ENCODE measurements around the gene DCUN1D3.
A peak's percentile ranks its signal among the peaks of the same experiment; 100 is the strongest.
"Not testable (repeated sequence)": the region's sequence is repeated elsewhere in the genome, so short reads cannot be mapped to it uniquely, and the experiment has no call there.

The DCUN1D3 gene

DNA sequence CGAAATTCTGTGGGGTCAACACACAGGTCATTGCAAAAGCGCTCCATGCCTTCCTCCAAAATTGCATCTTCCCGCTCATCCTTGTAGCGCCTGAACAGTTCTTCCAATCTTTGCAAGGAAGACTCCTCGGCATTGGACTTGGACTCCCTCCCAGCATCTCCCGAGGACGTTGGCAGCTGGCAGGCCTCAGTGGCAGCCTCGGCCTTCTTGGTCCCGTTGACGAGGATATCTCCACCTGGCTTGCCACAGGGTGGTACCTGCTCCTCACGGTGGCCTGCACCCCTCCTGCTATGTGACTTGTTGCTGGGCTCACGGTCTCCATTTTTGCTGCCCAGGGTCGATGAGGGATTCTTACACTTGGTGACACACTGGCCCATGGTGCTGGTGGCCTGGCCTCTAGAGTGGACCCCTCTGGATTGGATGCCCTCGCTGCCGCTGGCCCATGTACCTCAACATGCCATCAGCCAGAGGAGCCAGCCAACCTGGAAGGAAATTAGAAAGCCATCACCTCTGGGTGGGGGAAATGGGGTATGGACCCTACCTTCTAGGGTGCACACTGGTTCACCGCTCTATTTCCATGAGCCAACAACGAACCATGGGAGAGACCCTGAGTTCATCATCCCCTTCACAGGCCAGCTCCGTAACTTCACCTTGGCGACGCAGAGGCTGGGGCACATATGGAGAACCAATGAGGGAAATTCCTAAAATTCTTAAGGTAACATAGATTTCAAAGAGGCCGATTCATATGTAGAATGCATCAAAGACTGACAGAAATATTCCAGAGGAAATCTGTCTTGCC is 37.8 kb downstream of the DCUN1D3 start:
- no peak for DNase-seq (ENCODE audit: low spot score)

- not testable (repeated sequence) for DNase-seq (ENCODE audit: low spot score)
These were observed 39.2 kb downstream of the DCUN1D3 start for GRCh38 chr16:20860995-20861394.

- DNase-seq (ENCODE audit: low spot score): no peak
These were observed 39.8 kb downstream of the DCUN1D3 start for GRCh38 chr16:20860361-20860760.

DNA sequence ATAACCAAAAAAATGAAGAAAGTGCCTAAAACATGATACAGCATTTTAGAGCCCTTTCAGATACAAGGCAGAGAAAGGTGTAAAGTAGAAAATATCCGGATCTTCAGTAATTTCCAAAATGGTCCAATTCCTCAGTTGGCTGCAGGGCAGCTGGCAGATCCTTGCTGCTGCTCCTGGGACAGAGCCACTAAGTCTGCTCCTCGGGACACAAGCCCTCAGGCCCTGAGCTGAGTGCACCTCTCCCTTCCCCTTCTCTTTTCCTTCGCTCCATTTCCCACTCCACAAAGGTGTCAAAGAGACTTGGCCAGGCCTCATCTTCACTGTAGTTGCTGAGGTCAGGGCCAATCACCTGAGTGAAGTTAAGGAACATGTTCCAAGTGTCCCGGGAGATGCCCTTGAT is 40.5 kb downstream of the DCUN1D3 start:
- no peak for DNase-seq (ENCODE audit: low spot score)

DNA sequence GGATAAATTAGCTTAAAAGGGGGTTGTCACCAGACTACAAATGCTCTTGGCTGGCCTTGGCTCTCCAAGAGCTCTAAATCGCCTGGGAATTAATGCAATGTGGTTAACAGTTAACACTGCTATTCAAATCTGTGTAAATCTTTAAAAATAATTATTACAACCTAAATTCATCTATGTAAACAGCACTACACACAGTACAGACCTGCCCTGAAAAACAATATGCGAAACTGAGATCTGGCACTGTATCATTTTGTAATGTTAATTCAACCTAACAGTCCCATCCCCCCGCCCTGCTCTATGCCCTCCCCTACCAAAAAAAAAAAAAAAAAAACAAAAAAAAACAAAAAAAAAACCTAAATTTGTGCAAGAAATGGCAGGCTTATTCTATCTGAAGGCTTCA is 40.9 kb downstream of the DCUN1D3 start:
- no peak for DNase-seq (ENCODE audit: low spot score)

GRCh38 chr16:20857281-20857680 is 42.9 kb downstream of the DCUN1D3 start:
- no peak for DNase-seq (ENCODE audit: low spot score)

DNA sequence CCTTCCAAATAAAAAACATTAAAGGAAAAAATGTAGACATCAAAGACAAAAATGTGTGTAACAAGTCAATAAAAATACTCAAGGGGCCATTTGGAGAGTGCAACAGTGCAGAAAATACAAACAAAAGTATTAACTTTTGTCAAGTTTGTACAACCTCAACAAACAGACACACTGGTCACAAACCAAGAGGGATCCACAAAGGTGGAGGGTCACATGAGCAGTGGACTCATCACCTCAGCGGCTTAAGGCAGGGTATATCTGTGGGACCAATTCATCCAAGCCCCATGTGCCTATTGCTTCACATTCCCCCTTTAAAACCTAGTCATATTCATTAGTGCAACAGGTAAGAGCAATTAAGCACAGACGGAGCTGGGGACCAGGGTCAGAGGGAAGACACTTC is 45.2 kb downstream of the DCUN1D3 start:
- DNase-seq (ENCODE audit: low spot score): no peak

DNA sequence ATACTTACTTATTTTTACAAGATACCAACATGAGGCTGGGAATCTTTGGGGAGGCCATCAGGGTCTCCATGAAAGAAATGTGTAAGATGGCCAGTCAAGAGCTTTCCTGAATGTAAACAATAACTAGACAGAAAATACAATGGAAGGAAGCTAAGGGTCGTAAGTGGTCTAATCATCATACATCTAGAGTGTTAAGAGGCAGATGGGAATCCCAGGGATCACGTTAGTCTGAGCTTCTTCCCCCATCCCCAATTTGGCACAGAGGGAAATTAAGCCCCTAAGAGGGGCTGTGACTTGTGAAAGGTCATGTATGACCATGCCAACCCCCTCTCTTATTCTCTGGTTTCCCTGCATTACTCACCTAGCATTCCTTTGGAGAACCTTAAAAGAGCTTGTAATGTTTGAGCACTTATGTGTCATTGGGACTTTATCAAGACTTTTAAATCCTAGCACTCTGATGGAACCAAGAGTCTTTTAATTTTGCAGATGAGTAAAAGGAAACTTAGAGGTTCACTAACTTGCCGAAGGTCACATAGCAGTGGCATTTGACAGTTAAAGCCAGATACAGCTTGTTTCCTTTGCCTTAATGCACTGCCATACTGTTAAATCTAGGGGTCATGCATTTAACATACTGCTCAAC is 46.1 kb downstream of the DCUN1D3 start:
- no peak for DNase-seq (ENCODE audit: low spot score)

- no peak for DNase-seq (ENCODE audit: low spot score)
These were observed 47.0 kb downstream of the DCUN1D3 start for GRCh38 chr16:20853143-20853542.

DNA sequence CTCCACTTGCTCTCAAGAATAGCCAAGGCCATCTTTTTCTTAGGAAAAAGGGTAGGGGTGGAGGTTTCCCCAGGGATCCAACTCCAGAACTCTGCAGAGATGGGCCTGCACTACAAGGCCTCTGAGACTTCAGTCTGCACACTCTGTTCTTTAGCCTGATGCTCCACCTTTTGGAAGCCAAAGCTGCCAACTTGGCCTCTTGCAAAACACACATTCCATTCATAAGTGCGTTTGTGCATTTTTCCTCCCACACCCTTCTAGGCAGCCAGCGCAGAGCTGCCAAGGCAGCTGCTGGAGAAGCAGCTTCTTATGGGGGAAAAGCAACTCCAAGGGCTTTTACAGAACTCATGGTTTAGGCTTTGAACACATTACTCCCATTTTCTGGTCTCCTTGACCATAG is 48.6 kb downstream of the DCUN1D3 start:
- peak; percentile 72 for DNase-seq (ENCODE audit: low spot score)

DNA sequence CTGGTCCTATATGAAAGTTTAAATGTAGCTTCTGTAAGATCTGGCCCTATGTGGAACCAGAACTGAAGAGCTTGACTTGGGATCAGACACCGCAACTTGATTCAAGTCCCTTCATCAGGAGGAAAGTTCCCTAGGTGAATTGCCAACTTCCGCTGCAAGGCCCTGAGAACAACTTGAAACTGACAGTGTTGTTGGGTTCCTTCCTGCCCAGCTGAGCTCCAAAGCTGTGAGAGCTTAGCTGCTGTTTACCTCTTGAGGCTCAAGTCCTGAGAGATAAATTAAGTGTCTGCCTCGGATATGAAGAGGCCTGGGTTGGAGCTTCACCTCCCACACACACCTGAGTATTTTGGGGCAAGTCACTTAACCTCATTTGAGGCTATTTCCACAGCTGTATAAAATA is 49.2 kb downstream of the DCUN1D3 start:
- DNase-seq (ENCODE audit: low spot score): no peak

DNA sequence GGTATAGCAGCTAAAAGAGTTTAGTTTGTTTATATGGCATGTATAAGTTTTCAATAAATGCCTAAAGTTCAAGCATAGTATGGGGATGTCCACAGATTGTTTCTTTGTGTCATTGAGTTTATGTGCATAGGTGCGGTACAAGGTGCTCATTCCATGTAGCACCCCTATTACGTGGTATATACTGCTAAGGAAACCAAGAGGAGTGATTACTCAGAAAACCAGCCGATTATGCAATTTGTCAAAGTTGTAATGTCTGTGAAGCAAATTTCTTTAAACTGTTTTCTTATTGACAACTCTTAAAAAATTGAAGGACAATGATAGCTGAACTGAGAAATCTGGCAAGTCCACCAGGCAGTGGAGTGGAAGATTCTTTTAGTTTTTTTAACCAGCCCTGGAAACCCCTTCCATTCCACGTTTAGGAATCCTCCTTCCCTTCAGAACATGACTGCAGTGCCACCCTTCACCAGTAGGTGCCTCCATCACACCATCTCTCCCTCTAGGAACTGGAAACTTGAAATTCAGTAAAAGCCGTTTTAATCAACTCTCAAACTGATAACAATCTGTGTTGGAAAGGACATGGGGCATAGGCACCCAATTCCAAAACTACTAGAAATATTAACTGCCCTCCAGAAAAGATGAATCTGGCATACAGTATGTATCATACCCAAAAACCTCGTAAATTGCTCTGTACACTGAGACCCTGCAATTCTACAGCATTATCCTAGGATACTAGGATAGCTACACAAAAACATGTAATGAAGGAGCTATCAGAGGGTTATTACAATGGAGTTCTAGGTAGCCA is 50.4 kb downstream of the DCUN1D3 start:
- DNase-seq (ENCODE audit: low spot score): peak; percentile 82

- DNase-seq (ENCODE audit: low spot score): no peak
These were observed 52.6 kb downstream of the DCUN1D3 start for GRCh38 chr16:20847550-20847949.

- DNase-seq (ENCODE audit: low spot score): no peak
These were observed 53.6 kb downstream of the DCUN1D3 start for GRCh38 chr16:20846551-20846950.

DNA sequence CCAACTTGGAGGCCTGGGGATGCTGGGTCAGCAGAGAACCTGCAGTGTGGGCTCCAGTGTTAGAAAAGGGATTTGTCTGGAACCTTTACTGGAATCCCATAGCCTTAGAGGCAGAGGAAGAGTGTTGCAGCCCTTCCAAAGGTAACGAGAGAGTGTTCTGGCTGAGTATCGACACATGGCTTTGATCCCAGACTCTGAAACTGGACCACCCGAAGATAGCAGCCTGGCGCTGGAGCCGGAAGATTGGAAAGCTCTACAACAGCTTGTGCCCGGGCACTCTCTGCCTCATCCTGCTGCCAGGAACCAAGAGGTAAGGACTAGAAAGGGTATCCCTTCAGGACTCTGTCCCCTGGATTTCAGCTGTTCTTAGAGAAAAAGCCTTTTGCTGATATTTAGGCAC is 54.1 kb downstream of the DCUN1D3 start:
- DNase-seq (ENCODE audit: low spot score): no peak

- no peak for DNase-seq (ENCODE audit: low spot score)
These were observed 55.6 kb downstream of the DCUN1D3 start for GRCh38 chr16:20844588-20844987.

GRCh38 chr16:20844054-20844453 is 56.1 kb downstream of the DCUN1D3 start:
- no peak for DNase-seq (ENCODE audit: low spot score)

DNA sequence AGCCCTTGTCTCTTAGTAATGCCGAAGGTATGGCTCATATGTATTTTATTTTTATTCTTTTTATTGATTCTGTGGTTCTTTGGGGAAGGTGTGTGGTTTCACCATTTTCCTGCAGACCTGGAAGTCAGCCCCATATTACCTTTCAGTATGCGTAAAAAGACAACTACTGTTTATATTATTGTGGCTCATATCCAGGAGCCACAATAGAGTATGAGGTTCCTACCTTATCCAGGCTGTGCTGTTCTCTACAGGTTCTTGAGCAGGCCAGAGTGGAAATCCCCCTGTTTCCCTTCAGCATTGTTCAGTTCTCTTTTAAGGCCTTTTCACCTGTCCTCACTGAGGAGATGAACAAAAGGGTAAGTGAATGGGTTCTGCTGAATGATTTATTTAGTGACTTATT is 60.7 kb downstream of the DCUN1D3 start:
- DNase-seq (ENCODE audit: low spot score): no peak

- no peak for DNase-seq (ENCODE audit: low spot score)
These were observed 61.9 kb downstream of the DCUN1D3 start for GRCh38 chr16:20838240-20838639.

DNA sequence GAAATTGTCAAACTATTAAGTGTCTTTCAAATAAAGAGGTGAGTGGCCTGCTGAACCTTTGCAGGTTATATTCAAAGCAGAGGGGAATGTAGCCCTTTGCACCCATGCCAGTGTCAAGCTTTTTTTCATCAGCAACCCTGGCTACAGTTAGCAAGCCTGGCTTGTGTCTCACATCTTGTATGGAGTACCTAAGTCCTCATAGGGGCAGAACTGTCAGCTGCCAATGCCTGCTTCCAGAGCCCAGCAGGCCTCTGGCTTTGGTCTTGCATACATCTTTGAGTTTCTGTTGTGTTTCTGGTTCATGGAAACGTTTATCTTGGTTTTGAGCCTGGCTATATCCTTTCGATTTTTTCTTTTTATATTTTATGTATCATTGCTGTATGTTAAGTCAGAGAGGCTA is 67.1 kb downstream of the DCUN1D3 start:
- DNase-seq (ENCODE audit: low spot score): no peak

- DNase-seq (ENCODE audit: low spot score): no peak
These were observed 69.8 kb downstream of the DCUN1D3 start for GRCh38 chr16:20830372-20830771.

DNA sequence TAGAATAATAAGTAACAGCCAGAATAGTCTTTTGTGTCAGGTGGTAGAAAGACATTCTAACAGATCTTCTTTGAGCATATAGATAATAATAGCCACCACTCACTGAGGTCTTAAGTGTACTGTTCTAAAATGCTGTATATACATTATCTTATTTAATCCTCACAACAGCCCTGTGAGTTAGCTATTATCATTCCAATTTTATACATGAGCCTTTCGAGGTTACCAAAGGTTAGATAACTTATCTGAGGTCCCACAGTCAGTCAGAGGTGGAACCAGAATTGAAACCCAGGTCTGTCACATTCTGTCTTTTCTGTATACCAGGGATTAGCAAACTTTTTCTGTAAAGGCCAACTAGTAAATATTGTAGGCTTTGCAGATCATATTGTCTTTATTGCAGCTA is 70.6 kb downstream of the DCUN1D3 start:
- DNase-seq (ENCODE audit: low spot score): no peak

DNA sequence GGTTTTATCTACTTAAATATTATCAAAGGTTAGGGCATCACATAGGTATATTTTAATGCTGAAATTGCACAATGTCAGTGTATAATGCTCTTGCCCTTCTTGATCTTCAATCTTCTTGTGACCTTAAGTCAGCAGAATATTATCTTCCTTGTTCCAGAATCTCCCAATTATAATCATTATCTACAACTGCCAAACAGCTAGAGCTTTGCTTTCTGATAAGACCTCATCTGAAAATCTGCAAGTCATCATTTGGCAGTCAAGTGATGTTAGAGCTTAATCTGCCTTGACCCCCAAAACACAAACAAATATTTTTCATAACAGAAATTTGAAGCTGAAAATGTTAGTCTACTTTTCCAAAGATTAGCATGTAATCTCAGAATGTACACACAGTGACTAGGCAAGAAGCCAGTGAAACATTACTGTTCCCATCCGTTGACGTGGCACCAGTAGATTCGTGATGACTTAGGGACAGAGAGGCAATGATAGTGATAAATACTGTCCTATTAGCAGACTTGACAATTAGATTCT is 74.1 kb downstream of the DCUN1D3 start:
- DNase-seq (ENCODE audit: low spot score): no peak

Data from Ammon's horn (tissue), 1 donor.